PC-9 (cell line): ENCODE results near the gene DYNC2H1. TPM values are rescaled to one million over a fixed set of nuclear protein-coding genes. Genes with fewer than 3 reads are reported as not detected.

Experiments
- BruUV-seq: library from RNA; stranded (reverse); fragments of 400-500 nt; replicated peaks from 2 replicates; lab custom pipeline; 2021; lab: Mats Ljungman, UMichigan
- CTCF ChIA-PET: fragments of 300-600 bp; sonication (Branson Sonifier 250); formaldehyde crosslinking; loops from one replicate; lab custom pipeline; 2022; ENCODE audit warnings: antibody characterized with exemption; lab: Charles Lee
- POLR2A ChIA-PET: fragments of 300-600 bp; sonication (Branson Sonifier 250); formaldehyde crosslinking; loops from one replicate; lab custom pipeline; 2022; ENCODE audit warnings: antibody characterized with exemption; ENCODE audit not compliant: unreplicated experiment; lab: Charles Lee
- DNase-seq, 2 experiments: peaks; one replicate each; pipeline versions ENCODE4 v3.0.0 to v3.0.0-alpha.2; 2015 to 2022; ENCODE audit warnings: mixed read lengths in 1 of 2
- H2AFZ ChIP-seq: fragments of 200-600 bp; sonication (generic); 2 replicates; pipeline ENCODE4 v1.8.1; 2017; ENCODE audit warnings: antibody characterized with exemption
- H3F3A ChIP-seq: fragments of 200-600 bp; sonication (generic); 2 replicates; pipeline ENCODE4 v1.8.1; 2017; ENCODE audit warnings: antibody characterized with exemption, mild to moderate bottlenecking, low read depth; ENCODE audit not compliant: insufficient read depth
- H3K27ac ChIP-seq: fragments of 200-600 bp; sonication (generic); 2 replicates; pipeline ENCODE4 v1.6.1; 2016; ENCODE audit warnings: mixed run types
- H3K27me3 ChIP-seq: fragments of 200-600 bp; sonication (generic); 2 replicates; pipeline ENCODE4 v1.6.1; 2016; ENCODE audit warnings: low read depth, mixed run types; ENCODE audit not compliant: insufficient read depth
- H3K36me3 ChIP-seq: fragments of 200-600 bp; sonication (generic); 2 replicates; pipeline ENCODE4 v1.6.1; 2016; ENCODE audit warnings: low read depth, mixed run types
- H3K4me1 ChIP-seq: fragments of 200-600 bp; sonication (generic); replicated peaks from 2 replicates; pipeline ENCODE4 v1.6.1; 2016; ENCODE audit warnings: mixed run types; ENCODE audit not compliant: insufficient read depth
- H3K4me2 ChIP-seq: fragments of 200-600 bp; sonication (generic); 2 replicates; pipeline ENCODE4 v1.6.1; 2017; ENCODE audit warnings: mixed run types
- H3K4me3 ChIP-seq: fragments of 200-600 bp; sonication (generic); 2 replicates; pipeline ENCODE4 v1.6.1; 2016; ENCODE audit warnings: mixed run types
- H3K79me2 ChIP-seq: fragments of 200-600 bp; sonication (generic); 2 replicates; pipeline ENCODE4 v1.6.1; 2017; ENCODE audit warnings: low read depth, mixed run types
- H3K9me2 ChIP-seq: fragments of 200-600 bp; sonication (generic); 2 replicates; pipeline ENCODE4 v1.8.1; 2017; ENCODE audit warnings: mild to moderate bottlenecking; ENCODE audit not compliant: insufficient read depth
- H3K9me3 ChIP-seq: fragments of 200-600 bp; sonication (generic); 2 replicates; pipeline ENCODE4 v1.8.1; 2016; ENCODE audit warnings: low read depth; ENCODE audit not compliant: insufficient read depth
- H4K20me1 ChIP-seq: fragments of 200-600 bp; sonication (generic); 2 replicates; pipeline ENCODE4 v1.8.1; 2017; ENCODE audit not compliant: insufficient read depth
- EZH2 ChIP-seq: fragments of 200-600 bp; sonication (generic); IDR thresholded peaks from 2 replicates; pipeline ENCODE4 v1.8.0; 2017; ENCODE audit warnings: antibody characterized with exemption, low read depth
- intact Hi-C: fragments of 100-400 bp; cut with micrococcal nuclease; formaldehyde crosslinking; loops from one replicate; pipeline ENCODE4 v1.10.0; 2022; ENCODE audit not compliant: unreplicated experiment
- total RNA-seq: library from RNA; stranded (reverse); gene quantifications from 2 replicates; pipeline ENCODE4 v1.2.3, GENCODE V29; 2021
- TF ChIP-seq, protein P1 (sequence below): fragments of 200-600 bp; sonication (generic); conservative IDR thresholded peaks from 2 replicates; pipeline ENCODE4 v1.6.1; 2017; ENCODE audit warnings: mixed run types, antibody characterized with exemption, mild to moderate bottlenecking, moderate library complexity

The DYNC2H1 gene
- total RNA-seq, 1 experiment from 2014 or later = 12.2 TPM

DNA sequence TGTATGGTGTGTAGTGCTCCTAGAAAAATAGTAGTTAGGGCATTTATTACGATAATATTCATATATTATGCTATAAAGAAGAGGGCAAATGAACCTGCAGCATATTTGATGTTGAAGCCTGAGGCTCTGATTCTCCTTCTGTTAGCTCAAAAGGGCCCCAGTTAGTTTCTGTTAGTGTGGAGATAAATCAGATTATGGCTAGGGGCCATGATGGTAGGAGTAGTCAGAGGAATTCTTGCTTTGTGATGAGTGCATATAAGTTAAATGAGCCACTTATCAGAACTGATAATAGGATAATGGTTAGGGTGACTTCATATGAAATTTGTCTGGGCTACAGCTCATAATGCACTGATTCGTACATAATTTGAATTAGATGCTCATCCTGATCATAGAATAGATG, 298.4 kb downstream of the DYNC2H1 start:
- no TSS peak for BruUV-seq
- CTCF ChIA-PET = no interaction called here
- Histone ChIP-seq H3F3A (no peaks in the 10 kb centered on the region), H2AFZ (no peak overlapping the region), H3K36me3 (no peaks in the 10 kb centered on the region), H3K4me3 (no peak overlapping the region), H4K20me1 (no peaks in the 10 kb centered on the region), H3K9me2 (no peaks in the 10 kb centered on the region), H3K79me2 (no peaks in the 10 kb centered on the region), H3K9me3 (no peaks in the 10 kb centered on the region), H3K27ac (no peak overlapping the region), H3K4me2 (no peak overlapping the region), H3K4me1 (no peaks in the 10 kb centered on the region), H3K27me3 (no peaks in the 10 kb centered on the region)
- intact Hi-C loops = no loop called here
- POLR2A ChIA-PET = no interaction called here
- no peak for DNase-seq
- TF ChIP-seq, protein P1, sequence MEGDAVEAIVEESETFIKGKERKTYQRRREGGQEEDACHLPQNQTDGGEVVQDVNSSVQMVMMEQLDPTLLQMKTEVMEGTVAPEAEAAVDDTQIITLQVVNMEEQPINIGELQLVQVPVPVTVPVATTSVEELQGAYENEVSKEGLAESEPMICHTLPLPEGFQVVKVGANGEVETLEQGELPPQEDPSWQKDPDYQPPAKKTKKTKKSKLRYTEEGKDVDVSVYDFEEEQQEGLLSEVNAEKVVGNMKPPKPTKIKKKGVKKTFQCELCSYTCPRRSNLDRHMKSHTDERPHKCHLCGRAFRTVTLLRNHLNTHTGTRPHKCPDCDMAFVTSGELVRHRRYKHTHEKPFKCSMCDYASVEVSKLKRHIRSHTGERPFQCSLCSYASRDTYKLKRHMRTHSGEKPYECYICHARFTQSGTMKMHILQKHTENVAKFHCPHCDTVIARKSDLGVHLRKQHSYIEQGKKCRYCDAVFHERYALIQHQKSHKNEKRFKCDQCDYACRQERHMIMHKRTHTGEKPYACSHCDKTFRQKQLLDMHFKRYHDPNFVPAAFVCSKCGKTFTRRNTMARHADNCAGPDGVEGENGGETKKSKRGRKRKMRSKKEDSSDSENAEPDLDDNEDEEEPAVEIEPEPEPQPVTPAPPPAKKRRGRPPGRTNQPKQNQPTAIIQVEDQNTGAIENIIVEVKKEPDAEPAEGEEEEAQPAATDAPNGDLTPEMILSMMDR = no peak

DNA sequence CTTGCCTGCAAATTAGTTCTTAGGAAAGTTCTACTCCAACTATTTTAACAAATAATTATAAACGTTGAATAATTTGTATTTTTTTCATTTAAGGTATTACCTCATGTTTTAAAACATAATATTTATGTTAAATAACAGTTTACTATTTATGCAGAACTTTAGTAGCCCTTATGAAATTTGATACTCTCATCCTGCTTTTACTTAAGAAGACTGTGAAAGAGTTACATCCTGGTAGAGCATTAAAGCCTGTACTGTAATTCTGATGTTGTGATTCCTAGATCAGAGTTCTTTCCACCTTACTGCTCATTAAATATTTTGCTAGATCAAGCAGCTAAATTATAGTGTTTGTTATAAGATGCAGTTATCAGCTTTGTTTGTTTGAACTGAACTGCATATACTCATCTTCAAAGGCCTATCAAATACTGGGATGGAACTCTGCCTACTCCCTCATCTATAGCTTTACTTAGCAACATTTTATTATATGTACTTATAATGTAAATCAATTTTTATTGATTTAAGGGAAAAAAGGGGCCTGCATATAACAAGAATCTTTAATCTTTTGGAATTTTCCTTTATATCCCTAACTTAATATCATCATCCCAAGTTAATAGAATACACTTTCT, 304.2 kb downstream of the DYNC2H1 start:
- Histone ChIP-seq H3K4me3 (no peak overlapping the region), H2AFZ (no peak overlapping the region), H3K9me3 (no peaks in the 10 kb centered on the region), H3K4me1 (no peaks in the 10 kb centered on the region), H3K9me2 (no peaks in the 10 kb centered on the region), H3K4me2 (no peak overlapping the region), H4K20me1 (no peaks in the 10 kb centered on the region), H3K27ac (no peak overlapping the region), H3K27me3 (no peaks in the 10 kb centered on the region), H3K79me2 (no peaks in the 10 kb centered on the region), H3K36me3 (no peaks in the 10 kb centered on the region), H3F3A (no peaks in the 10 kb centered on the region)
- DNase-seq = no peak
- POLR2A ChIA-PET = no interaction called here
- intact Hi-C loops = no loop called here
- CTCF ChIA-PET = no interaction called here
- no peak for TF ChIP-seq EZH2
- TF ChIP-seq, protein P1 = no peak
- BruUV-seq = no TSS peak

DNA sequence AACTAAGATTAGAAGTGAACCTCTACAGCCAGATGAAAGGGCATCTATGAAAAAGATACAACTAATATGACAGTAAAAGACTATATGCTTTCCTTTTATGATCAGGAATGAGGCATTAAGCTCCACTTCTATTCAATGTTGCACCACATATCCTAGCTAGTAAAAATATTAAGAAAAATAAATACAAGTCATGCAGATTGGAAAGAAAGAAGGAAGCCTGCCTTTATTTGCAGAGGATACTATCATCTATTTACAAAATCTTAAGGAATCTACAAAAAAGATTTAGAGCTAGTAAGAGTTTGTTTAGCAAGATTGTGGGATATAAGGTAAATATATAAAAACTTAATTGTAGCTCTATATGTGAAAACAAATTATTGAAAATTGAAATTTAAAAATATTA, 308.8 kb downstream of the DYNC2H1 start:
- BruUV-seq = no TSS peak
- Histone ChIP-seq H3K4me3 (no peak overlapping the region), H3K4me2 (no peak overlapping the region), H3K79me2 (no peaks in the 10 kb centered on the region), H3K4me1 (no peaks in the 10 kb centered on the region), H3K9me2 (no peaks in the 10 kb centered on the region), H3K27me3 (no peaks in the 10 kb centered on the region), H3K9me3 (no peaks in the 10 kb centered on the region), H3K36me3 (no peaks in the 10 kb centered on the region), H2AFZ (no peak overlapping the region), H3K27ac (no peak overlapping the region), H3F3A (no peaks in the 10 kb centered on the region), H4K20me1 (no peaks in the 10 kb centered on the region)
- no peak for DNase-seq
- ChIA-PET CTCF (interaction anchor here (0.7 kb wide), 1 partner anchor 416 kb away, joined by 3 read pairs; no protein-coding TSS in a partner anchor), POLR2A (no interaction called here)
- intact Hi-C loops = no loop called here
- TF ChIP-seq, protein P1 = no peak
- no peak for TF ChIP-seq EZH2
